Chondrocyte (in vitro differentiated cells): ENCODE measurements around the gene ZNF511. TPM values are rescaled to one million over a fixed set of nuclear protein-coding genes. Genes with fewer than 3 reads are reported as not detected.

Experiments used
- DNase-seq: peaks from one replicate; pipeline ENCODE4 v3.0.0; 2021; ENCODE audit warnings: mixed read lengths, low spot score
- H3K27ac Mint-ChIP-seq: one replicate; pipeline ENCODE4 v1.8.0; 2021; ENCODE audit warnings: mild to moderate bottlenecking, moderate library complexity, mixed read lengths; ENCODE audit not compliant: unreplicated experiment
- H3K27me3 Mint-ChIP-seq: 2 replicates; pipeline ENCODE4 v1.8.0; 2021; ENCODE audit warnings: low read depth, mixed read lengths
- H3K36me3 Mint-ChIP-seq: 2 replicates; pipeline ENCODE4 v1.8.0; 2021; ENCODE audit warnings: low read depth, mixed read lengths
- H3K4me1 Mint-ChIP-seq: 2 replicates; pipeline ENCODE4 v1.8.0; 2021; ENCODE audit warnings: low read depth, mild to moderate bottlenecking, mixed read lengths
- H3K4me3 Mint-ChIP-seq: one replicate; pipeline ENCODE4 v1.8.0; 2021; ENCODE audit warnings: mild to moderate bottlenecking, moderate library complexity, mixed read lengths; ENCODE audit not compliant: unreplicated experiment
- H3K9me3 Mint-ChIP-seq: 2 replicates; pipeline ENCODE4 v1.8.0; 2021; ENCODE audit warnings: low read depth, mixed read lengths
- total RNA-seq: library from RNA; stranded (reverse); gene quantifications from 3 replicates; pipeline ENCODE4 v1.2.1, GENCODE V29; 2021
- TF ChIP-seq, protein P1 (sequence below): fragments of 200-600 bp; sonication (generic); IDR thresholded peaks from 2 replicates; pipeline ENCODE4 v1.5.0; 2021; ENCODE audit warnings: antibody characterized with exemption, mild to moderate bottlenecking, moderate library complexity

Gene ZNF511
- total RNA-seq, 1 donor from 2014 or later, result 25.6 TPM

- H3K4me3 Mint-ChIP-seq, result no peak overlapping the region
- H3K4me1 Mint-ChIP-seq, result peaks cover 2% of the 10 kb centered on the region
- TF ChIP-seq, protein P1, sequence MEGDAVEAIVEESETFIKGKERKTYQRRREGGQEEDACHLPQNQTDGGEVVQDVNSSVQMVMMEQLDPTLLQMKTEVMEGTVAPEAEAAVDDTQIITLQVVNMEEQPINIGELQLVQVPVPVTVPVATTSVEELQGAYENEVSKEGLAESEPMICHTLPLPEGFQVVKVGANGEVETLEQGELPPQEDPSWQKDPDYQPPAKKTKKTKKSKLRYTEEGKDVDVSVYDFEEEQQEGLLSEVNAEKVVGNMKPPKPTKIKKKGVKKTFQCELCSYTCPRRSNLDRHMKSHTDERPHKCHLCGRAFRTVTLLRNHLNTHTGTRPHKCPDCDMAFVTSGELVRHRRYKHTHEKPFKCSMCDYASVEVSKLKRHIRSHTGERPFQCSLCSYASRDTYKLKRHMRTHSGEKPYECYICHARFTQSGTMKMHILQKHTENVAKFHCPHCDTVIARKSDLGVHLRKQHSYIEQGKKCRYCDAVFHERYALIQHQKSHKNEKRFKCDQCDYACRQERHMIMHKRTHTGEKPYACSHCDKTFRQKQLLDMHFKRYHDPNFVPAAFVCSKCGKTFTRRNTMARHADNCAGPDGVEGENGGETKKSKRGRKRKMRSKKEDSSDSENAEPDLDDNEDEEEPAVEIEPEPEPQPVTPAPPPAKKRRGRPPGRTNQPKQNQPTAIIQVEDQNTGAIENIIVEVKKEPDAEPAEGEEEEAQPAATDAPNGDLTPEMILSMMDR, result no peak
- H3K27me3 Mint-ChIP-seq, result peaks cover 2% of the 10 kb centered on the region
- peak overlapping the region; percentile 27 for H3K27ac Mint-ChIP-seq
- no peaks in the 10 kb centered on the region for H3K9me3 Mint-ChIP-seq
- peaks cover 9% of the 10 kb centered on the region for H3K36me3 Mint-ChIP-seq
- no peak for DNase-seq
These were observed 30.6 kb upstream of the ZNF511 start for GRCh38 chr10:133277993-133278576.

- Mint-ChIP-seq H3K4me3 (no peak overlapping the region), H3K36me3 (peaks cover 11% of the 10 kb centered on the region), H3K27ac (peak overlapping the region; percentile 27), H3K9me3 (no peaks in the 10 kb centered on the region), H3K4me1 (peaks cover 2% of the 10 kb centered on the region), H3K27me3 (peaks cover 2% of the 10 kb centered on the region)
- TF ChIP-seq, protein P1, result no peak
- DNase-seq, result no peak
These were observed 30.0 kb upstream of the ZNF511 start for GRCh38 chr10:133278577-133279265.

DNA sequence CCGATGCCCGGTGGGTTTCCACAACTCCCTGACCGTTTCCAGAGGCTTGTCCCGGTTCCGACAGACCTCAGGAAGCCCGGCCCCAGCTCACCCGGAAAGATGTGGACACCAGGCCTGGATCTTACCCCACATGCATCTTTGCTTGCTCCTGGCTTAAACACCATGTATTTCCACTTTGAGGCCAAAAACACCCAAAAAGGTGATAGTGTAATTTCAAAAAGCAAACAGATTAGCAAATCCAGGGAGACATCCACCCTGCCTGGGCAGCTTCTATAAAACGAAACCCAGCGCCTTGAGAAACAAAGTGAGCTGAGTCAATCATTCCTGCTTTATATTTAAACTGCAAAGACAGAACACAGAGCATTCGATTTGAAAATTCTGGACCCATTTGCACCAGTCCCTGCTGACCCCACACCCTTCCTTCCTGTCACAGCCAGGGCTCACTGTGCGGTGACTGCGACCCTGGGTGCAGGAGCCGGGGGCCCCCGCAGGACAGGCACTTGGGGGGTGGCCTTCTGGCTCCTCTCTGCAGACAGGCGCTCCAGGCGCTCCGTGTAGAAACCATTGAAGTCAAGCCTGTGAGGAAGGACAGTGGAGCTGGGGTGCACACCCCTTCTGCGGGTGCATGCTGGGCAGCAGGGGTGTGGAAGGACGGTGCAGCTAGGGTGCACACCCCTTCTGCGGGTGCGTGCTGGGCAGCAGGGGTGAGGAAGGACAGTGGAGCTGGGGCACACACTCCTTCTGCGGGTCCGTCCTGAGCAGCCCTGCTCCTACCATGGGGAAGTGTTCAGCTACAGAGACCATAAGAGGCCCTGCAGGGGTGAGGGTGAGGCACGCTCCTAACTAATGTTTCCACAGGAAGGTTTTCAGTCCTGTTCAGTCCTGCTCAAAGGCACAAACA, 29.1 kb upstream of the ZNF511 start:
- TF ChIP-seq, protein P1, result no peak
- no peak for DNase-seq
- H3K4me1 Mint-ChIP-seq, result peaks cover 2% of the 10 kb centered on the region
- H3K4me3 Mint-ChIP-seq, result no peak overlapping the region
- H3K27me3 Mint-ChIP-seq, result peaks cover 2% of the 10 kb centered on the region
- peaks cover 17% of the 10 kb centered on the region for H3K36me3 Mint-ChIP-seq
- no peak overlapping the region for H3K27ac Mint-ChIP-seq
- H3K9me3 Mint-ChIP-seq, result no peaks in the 10 kb centered on the region

GRCh38 chr10:133280391-133281059, 28.2 kb upstream of the ZNF511 start:
- Mint-ChIP-seq H3K9me3 (no peaks in the 10 kb centered on the region), H3K4me3 (no peak overlapping the region), H3K4me1 (peaks cover 2% of the 10 kb centered on the region), H3K27ac (no peak overlapping the region), H3K27me3 (peaks cover 2% of the 10 kb centered on the region), H3K36me3 (peaks cover 23% of the 10 kb centered on the region)
- TF ChIP-seq, protein P1, result no peak
- no peak for DNase-seq

DNA sequence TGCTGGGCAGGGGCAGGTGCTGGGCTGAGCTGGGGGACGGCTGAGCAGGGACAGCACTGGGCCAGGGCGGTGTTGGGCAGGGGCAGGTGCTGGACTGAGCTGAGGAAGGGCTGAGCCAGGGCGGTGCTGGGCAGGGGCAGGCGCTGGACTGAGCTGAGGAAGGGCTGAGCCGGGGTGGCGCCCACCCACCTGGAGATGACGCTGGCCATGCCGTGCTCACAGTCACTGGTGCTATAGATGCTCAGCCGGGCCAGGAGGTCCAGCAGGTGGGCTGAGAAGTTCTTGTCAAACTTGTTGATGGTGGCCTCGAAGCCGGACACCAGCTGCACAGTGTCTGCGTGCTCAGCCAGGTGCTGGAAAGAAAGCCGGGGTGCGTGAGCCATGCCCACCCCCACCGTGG, 27.6 kb upstream of the ZNF511 start:
- Mint-ChIP-seq H3K27ac (no peak overlapping the region), H3K36me3 (peaks cover 29% of the 10 kb centered on the region), H3K9me3 (no peaks in the 10 kb centered on the region), H3K4me1 (peaks cover 2% of the 10 kb centered on the region), H3K4me3 (no peak overlapping the region), H3K27me3 (no peaks in the 10 kb centered on the region)
- DNase-seq, result no peak
- TF ChIP-seq, protein P1, result no peak
